LNCAP (cell line): ENCODE measurements around the gene GLT6D1.

ENCODE experiments used
- TF ChIP-seq, protein P1 (sequence below): fragments of 450-650 bp; IDR thresholded peaks from 2 replicates; pipeline ENCODE4 v1.5.1; 2017; ENCODE audit warnings: mild to moderate bottlenecking

The GLT6D1 gene

DNA sequence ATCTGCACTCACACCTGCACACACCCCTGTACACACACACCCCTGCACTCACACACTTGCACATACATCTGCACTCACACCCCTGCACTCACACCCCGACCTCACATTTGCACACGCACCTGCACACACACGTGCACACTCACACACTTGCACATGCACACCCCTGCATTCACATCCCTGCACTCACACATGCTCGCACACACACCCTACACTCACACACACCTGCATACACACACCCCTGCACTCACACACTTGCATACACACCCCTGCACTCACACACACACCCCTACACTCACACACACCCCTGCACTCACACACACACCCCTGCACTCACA, 27.5 kb downstream of the GLT6D1 start:
- TF ChIP-seq, protein P1, sequence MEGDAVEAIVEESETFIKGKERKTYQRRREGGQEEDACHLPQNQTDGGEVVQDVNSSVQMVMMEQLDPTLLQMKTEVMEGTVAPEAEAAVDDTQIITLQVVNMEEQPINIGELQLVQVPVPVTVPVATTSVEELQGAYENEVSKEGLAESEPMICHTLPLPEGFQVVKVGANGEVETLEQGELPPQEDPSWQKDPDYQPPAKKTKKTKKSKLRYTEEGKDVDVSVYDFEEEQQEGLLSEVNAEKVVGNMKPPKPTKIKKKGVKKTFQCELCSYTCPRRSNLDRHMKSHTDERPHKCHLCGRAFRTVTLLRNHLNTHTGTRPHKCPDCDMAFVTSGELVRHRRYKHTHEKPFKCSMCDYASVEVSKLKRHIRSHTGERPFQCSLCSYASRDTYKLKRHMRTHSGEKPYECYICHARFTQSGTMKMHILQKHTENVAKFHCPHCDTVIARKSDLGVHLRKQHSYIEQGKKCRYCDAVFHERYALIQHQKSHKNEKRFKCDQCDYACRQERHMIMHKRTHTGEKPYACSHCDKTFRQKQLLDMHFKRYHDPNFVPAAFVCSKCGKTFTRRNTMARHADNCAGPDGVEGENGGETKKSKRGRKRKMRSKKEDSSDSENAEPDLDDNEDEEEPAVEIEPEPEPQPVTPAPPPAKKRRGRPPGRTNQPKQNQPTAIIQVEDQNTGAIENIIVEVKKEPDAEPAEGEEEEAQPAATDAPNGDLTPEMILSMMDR: no peak

DNA sequence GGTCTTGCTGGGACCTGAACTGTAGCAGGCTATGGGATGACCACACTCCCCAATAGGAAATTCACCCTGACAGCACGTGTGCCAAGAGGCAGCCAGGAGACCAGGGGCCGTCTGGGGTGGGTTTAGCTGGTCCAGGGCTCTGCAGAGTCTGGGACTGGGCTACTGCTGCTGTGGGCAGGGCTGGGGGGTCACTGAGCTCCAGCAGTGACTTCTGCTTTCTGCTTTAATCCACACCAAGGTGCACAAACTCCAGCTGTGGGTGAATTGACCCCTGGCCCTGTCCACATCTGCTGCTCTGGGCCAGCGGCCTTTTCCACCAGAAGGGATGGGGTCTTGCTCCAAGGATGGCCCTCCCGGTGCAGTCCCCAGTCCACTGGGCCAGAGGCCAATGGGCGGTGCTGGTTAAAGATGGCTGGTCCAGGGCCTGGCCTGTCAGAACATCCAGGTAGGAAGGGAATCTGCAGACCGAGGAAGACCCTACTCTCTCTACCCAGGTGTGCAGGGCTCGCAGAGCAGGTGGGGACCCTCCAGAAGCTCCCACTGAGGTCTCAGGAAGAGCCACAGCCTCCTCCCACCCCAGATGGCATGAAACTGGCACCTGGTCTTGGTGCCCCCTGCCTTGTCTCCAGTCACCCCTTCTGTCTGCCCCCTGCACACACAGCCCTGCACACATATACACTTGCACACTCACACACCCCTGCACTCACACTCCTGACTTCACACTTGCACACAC, 28.0 kb downstream of the GLT6D1 start:
- TF ChIP-seq, protein P1: no peak

DNA sequence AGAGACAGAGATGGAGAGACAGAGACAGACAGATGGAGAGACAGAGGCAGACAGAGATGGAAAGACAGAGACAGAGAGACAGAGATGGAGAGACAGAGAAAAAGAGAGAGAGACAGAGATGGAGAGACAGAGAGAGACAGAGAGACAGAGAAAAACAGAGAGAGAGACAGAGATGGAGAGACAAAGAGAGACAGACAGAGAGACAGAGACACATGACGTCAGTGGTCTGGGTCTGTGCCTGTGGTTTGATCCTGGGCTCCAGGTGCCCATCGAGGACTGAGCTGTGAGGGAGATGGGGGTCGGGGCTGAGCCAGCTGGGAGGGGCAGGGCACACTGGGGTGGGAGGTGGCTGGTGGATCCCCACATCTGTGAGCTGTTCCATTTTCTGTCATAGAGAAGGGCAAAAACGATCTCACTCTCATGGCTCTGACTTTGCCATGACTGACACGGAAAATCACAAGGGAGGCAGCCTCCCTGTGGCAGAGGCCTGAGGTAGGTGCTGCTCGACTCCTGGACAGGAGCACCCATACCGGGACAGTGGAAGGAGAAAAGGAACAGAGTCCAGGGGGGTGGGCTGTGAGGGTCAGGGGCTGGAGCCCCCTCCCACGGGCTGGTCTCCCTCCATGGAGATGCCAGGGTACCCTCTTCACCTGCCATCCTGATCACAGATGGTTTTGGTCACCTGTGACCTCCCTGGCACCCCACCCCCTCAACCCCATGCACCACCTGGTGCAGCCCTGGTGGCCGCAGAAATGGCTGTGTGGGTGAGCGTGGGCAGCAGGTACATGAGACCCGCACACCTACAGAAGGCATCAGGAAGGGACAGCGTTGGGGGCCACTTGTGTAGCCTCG, 28.8 kb downstream of the GLT6D1 start:
- TF ChIP-seq, protein P1: no peak

DNA sequence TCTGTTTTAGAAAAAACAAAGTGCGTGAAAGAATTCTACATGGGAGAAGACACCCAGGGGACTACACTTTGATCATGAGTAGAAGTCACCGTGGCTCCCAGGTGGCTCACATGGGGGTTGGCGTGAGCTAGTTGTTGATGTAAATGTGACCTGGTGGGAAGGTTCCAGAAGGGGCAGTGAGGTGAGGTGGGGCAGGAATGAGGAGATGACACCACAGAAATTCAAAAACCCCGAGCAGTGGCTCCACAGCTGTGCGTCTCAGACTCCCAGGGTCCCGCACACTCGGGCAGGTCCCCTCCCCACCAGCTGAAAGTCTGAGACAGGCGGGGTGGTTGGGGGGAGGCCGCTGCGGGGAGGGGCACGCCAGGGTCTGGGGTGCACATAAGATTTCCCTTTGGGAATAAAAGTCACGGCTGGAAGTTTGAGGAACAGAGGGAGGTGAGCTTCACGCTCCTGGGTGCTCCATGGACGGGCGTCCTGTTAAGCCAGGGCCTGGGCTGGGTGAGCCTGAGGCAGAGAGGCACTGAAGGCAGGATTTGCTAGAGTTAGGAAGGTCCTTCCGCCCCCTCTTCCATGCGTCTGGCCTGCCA, 29.9 kb downstream of the GLT6D1 start:
- TF ChIP-seq, protein P1: no peak

DNA sequence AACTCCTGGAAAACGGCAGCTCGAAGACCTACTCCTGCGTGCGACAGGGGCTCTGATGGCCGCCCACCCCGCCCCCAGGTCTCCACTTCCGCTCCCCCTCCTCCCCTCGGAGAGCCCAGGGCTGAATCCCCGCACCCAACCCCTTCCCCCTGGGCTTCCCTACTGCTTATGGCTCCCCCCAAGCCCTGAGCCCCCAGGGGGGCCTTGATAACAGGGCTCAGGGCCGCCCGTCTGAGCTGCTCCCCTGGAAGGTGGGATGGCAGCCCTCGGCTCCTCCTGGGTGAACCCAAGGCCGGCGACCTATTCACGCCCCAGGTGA, 30.4 kb downstream of the GLT6D1 start:
- TF ChIP-seq, protein P1: no peak

DNA sequence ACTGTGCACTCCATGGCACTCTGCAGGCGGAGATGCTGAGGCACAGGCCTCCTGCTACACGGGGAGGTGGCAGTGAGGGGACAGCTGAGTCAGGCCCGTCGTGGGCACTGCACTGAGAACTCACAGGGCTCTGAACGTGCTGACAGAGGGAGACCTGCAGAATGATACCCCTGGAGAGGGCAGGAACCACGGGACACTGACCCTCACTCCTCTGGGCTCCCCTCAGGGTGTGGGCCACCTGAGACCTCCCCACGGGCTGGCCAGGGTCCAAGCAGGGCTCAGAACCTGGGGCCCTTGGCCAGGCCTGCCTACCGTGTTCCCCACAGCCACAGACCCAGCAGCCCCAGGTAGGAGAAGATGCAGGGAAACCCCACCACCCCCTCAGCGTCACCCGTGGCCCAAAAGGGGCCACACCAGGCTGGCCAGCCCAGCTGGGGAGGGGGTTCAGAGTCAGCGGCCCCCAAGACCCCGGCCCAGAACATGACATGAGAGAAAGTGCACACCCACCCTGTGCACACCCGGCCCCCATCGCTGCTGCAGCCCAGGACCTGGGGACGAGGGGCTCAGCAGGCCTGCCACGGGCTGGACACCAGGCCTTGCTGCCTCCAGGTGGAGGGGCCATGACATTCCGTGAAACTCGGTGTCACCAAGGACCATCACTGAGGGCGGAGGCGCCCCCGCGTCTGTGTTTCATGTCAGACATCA, 30.9 kb downstream of the GLT6D1 start:
- TF ChIP-seq, protein P1: no peak
